Loucy (cell line): Measurements from ENCODE around the gene WWOX.

Source experiments
- EZH2phosphoT487 ChIP-seq: fragments of 200-600 bp; IDR thresholded peaks from 2 replicates; pipeline ENCODE4 v1.6.1; 2018; ENCODE audit warnings: antibody characterized with exemption, mild to moderate bottlenecking, moderate library complexity, borderline replicate concordance
- TF ChIP-seq, protein P1 (sequence below): fragments of 200-600 bp; sonication (generic); conservative IDR thresholded peaks from 2 replicates; pipeline ENCODE4 v1.5.1; 2014; ENCODE audit warnings: mild to moderate bottlenecking, antibody characterized with exemption, low read length

DNA sequence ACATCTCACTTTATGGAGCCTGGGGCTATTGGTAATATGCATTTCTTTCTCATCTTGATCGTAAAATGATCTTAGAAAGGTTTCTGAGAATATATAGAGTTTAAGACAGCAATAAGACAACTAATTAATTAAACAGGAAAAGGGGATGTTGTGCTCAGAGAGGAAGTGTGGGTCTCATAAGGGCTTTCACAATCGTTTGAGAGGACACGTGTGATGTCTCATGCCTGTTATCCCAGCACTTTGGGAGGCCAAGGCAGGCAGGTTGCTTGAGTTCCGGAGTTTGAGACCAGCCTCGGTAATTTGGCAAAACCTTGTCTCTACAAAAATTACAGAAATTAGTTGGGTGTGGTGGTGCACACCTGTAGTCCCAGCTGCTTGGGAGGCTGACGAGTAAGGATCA is 295.6 kb downstream of the WWOX start:
- TF ChIP-seq, protein P1, sequence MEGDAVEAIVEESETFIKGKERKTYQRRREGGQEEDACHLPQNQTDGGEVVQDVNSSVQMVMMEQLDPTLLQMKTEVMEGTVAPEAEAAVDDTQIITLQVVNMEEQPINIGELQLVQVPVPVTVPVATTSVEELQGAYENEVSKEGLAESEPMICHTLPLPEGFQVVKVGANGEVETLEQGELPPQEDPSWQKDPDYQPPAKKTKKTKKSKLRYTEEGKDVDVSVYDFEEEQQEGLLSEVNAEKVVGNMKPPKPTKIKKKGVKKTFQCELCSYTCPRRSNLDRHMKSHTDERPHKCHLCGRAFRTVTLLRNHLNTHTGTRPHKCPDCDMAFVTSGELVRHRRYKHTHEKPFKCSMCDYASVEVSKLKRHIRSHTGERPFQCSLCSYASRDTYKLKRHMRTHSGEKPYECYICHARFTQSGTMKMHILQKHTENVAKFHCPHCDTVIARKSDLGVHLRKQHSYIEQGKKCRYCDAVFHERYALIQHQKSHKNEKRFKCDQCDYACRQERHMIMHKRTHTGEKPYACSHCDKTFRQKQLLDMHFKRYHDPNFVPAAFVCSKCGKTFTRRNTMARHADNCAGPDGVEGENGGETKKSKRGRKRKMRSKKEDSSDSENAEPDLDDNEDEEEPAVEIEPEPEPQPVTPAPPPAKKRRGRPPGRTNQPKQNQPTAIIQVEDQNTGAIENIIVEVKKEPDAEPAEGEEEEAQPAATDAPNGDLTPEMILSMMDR: no peak
- TF ChIP-seq EZH2phosphoT487: no peak
